ENCODE measurements around the gene TRAF3.

GRCh38 chr14:102943979-102944378, 166.7 kb downstream of the TRAF3 start:
- TF ChIP-seq, protein P1, sequence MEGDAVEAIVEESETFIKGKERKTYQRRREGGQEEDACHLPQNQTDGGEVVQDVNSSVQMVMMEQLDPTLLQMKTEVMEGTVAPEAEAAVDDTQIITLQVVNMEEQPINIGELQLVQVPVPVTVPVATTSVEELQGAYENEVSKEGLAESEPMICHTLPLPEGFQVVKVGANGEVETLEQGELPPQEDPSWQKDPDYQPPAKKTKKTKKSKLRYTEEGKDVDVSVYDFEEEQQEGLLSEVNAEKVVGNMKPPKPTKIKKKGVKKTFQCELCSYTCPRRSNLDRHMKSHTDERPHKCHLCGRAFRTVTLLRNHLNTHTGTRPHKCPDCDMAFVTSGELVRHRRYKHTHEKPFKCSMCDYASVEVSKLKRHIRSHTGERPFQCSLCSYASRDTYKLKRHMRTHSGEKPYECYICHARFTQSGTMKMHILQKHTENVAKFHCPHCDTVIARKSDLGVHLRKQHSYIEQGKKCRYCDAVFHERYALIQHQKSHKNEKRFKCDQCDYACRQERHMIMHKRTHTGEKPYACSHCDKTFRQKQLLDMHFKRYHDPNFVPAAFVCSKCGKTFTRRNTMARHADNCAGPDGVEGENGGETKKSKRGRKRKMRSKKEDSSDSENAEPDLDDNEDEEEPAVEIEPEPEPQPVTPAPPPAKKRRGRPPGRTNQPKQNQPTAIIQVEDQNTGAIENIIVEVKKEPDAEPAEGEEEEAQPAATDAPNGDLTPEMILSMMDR (IDR thresholded peaks at IDR 0.05; ENCODE audit: borderline replicate concordance, extremely low read depth, low read length, poor library complexity, severe bottlenecking): no peak
- no peak for TF ChIP-seq EZH2 (IDR thresholded peaks at IDR 0.05; ENCODE audit: borderline replicate concordance, low read depth, low read length, severe bottlenecking)

All from DND-41 (cell line).